HCT116 (cell line): ENCODE measurements around the gene HMCN1. TPM values are rescaled to one million over a fixed set of nuclear protein-coding genes. Genes with fewer than 3 reads are reported as not detected.

ENCODE experiments used
- ATAC-seq: fragments of 200-7000 bp; cut with Tn5 transposase; 2 replicates; pipeline ENCODE4 v1.9.1; 2020; ENCODE audit warnings: mild to moderate bottlenecking, moderate library complexity
- BruUV-seq: library from RNA; stranded (reverse); fragments of 400-500 nt; replicated peaks from 2 replicates; lab custom pipeline; 2021; lab: Mats Ljungman, UMichigan
- CTCF ChIA-PET: fragments of 300-600 bp; sonication (Branson Sonifier 250); formaldehyde crosslinking; loops from one replicate; lab custom pipeline; 2021; ENCODE audit warnings: antibody characterized with exemption; lab: Charles Lee
- POLR2A ChIA-PET: fragments of 300-600, 350-600 bp; sonication (Branson Sonifier 250); formaldehyde crosslinking; loops from one replicate; lab custom pipeline; 2021; ENCODE audit warnings: antibody characterized with exemption; lab: Charles Lee
- RAD21 ChIA-PET, 2 experiments: fragments of 300-600 bp; sonication (Branson Sonifier 250); formaldehyde crosslinking; loops; one replicate each; lab custom pipeline; 2023; ENCODE audit warnings: low total read pairs in 2 of 2; ENCODE audit not compliant: uncharacterized antibody in 2 of 2, unreplicated experiment in 2 of 2, low non-redundant PET in 1 of 2; lab: Charles Lee
- DNase-seq: peaks from one replicate; pipeline ENCODE4 v3.0.0-alpha.2; 2010; ENCODE audit warnings: low read depth, low spot score
- H2AFZ ChIP-seq: fragments of 200-600 bp; shearing (Covaris generic), sonication (generic); 2 replicates; pipeline ENCODE4 v1.6.1; 2017; ENCODE audit warnings: low read depth, mixed run types, mixed read lengths, antibody characterized with exemption, low read length; ENCODE audit not compliant: poor library complexity, severe bottlenecking
- H3K27ac ChIP-seq: 2 replicates; pipeline ENCODE4 v1.5.1; 2012; ENCODE audit warnings: low read depth, low read length
- H3K27me3 ChIP-seq: fragments of 200-600 bp; sonication (generic); 2 replicates; pipeline ENCODE4 v1.6.1; 2016; ENCODE audit warnings: mixed run types, low read length, mixed read lengths; ENCODE audit not compliant: insufficient read depth
- H3K36me3 ChIP-seq, 2 experiments: fragments of 200-500 bp in 1 of 2; fragments of 200-600 bp in 1 of 2; sonication (Bioruptor generic) in 1 of 2; sonication (generic) in 1 of 2; 2 replicates each; pipeline versions ENCODE4 v1.5.1 to v1.6.1; 2014 to 2016; ENCODE audit warnings: low read length in 2 of 2, inconsistent platforms in 1 of 2, mixed read lengths in 1 of 2, mixed run types in 1 of 2; ENCODE audit not compliant: insufficient read depth in 2 of 2, control insufficient read depth in 1 of 2
- H3K4me1 ChIP-seq, 2 experiments: fragments of 200-600 bp in 1 of 2; sonication (generic) in 1 of 2; 2 replicates each; pipeline versions ENCODE4 v1.5.1 to v1.6.1; 2012 to 2017; ENCODE audit warnings: low read length in 2 of 2, inconsistent platforms in 1 of 2, mild to moderate bottlenecking in 1 of 2, mixed read lengths in 1 of 2, mixed run types in 1 of 2, moderate library complexity in 1 of 2; ENCODE audit not compliant: insufficient read depth in 2 of 2, control insufficient read depth in 1 of 2
- H3K4me2 ChIP-seq: fragments of 200-600 bp; sonication (generic); 2 replicates; pipeline ENCODE4 v1.6.1; 2017; ENCODE audit warnings: mixed run types, low read length, mixed read lengths
- H3K4me3 ChIP-seq, 2 experiments: fragments of 200-600 bp in 1 of 2; sonication (generic) in 1 of 2; replicated peaks in 1 of 2; 2 replicates each; pipeline ENCODE4 v1.5.1; 2011 to 2016; ENCODE audit warnings: low read length in 2 of 2, control low read depth in 1 of 2, low read depth in 1 of 2, mild to moderate bottlenecking in 1 of 2, mixed read lengths in 1 of 2, mixed run types in 1 of 2
- H3K79me2 ChIP-seq: fragments of 200-600 bp; sonication (generic); 2 replicates; pipeline ENCODE4 v1.6.1; 2017; ENCODE audit warnings: mild to moderate bottlenecking, mixed run types, low read length, moderate library complexity, mixed read lengths; ENCODE audit not compliant: insufficient read depth
- H3K9ac ChIP-seq: fragments of 200-600 bp; sonication (generic); 2 replicates; pipeline ENCODE4 v1.6.1; 2016; ENCODE audit warnings: low read length, mixed read lengths
- H3K9me2 ChIP-seq: fragments of 200-600 bp; sonication (generic), shearing (Covaris generic); 2 replicates; pipeline ENCODE4 v1.6.1; 2017; ENCODE audit warnings: mixed run types, mild to moderate bottlenecking, moderate library complexity; ENCODE audit not compliant: insufficient read depth
- H3K9me3 ChIP-seq, 2 experiments: fragments of 200-500 bp in 1 of 2; fragments of 200-600 bp in 1 of 2; sonication (Bioruptor generic) in 1 of 2; sonication (generic) in 1 of 2; 2 replicates each; pipeline ENCODE4 v1.6.1; 2014 to 2017; ENCODE audit warnings: low read length in 2 of 2, mixed read lengths in 2 of 2, inconsistent platforms in 1 of 2, low read depth in 1 of 2, mild to moderate bottlenecking in 1 of 2, mixed run types in 1 of 2, moderate library complexity in 1 of 2; ENCODE audit not compliant: control insufficient read depth in 1 of 2, insufficient read depth in 1 of 2
- H4K20me1 ChIP-seq: fragments of 200-600 bp; sonication (generic), shearing (Covaris generic); 2 replicates; pipeline ENCODE4 v1.6.1; 2017; ENCODE audit warnings: mixed run types, mild to moderate bottlenecking, moderate library complexity; ENCODE audit not compliant: insufficient read depth
- CEBPB ChIP-seq: IDR thresholded peaks from 2 replicates; pipeline ENCODE4 v1.6.1; 2012; ENCODE audit warnings: low read depth
- EGR1 ChIP-seq: IDR thresholded peaks from 2 replicates; pipeline ENCODE4 v1.6.1; 2012; ENCODE audit warnings: low read depth
- EZH2phosphoT487 ChIP-seq: fragments of 200-600 bp; IDR thresholded peaks from 2 replicates; pipeline ENCODE4 v1.6.1; 2018; ENCODE audit warnings: antibody characterized with exemption, borderline replicate concordance
- FOSL1 ChIP-seq: IDR thresholded peaks from 2 replicates; pipeline ENCODE4 v1.6.1; 2012; ENCODE audit warnings: low read depth
- JUND ChIP-seq: IDR thresholded peaks from 2 replicates; pipeline ENCODE4 v1.6.1; 2012
- MAX ChIP-seq: IDR thresholded peaks from 2 replicates; pipeline ENCODE4 v1.6.1; 2012
- SRF ChIP-seq: IDR thresholded peaks from 2 replicates; pipeline ENCODE4 v1.6.1; 2012; ENCODE audit warnings: low read depth
- ZNF274 ChIP-seq: fragments of 200-500 bp; sonication (Bioruptor generic); IDR thresholded peaks from 2 replicates; pipeline ENCODE4 v1.6.1; 2014; ENCODE audit warnings: mild to moderate bottlenecking, low read depth, low read length, inconsistent platforms
- intact Hi-C: fragments of 100-400 bp; cut with micrococcal nuclease; formaldehyde crosslinking; loops from 2 replicates; pipeline ENCODE4 v1.10.0; 2022
- total RNA-seq: library from RNA; stranded (reverse); gene quantifications from one replicate; pipeline ENCODE4 v1.2.1, GENCODE V29; 2021; ENCODE audit not compliant: unreplicated experiment
- TF ChIP-seq, protein P1 (sequence below), 3 experiments: fragments of 200-600 bp in 1 of 3; sonication (generic) in 1 of 3; IDR thresholded peaks in 2 of 3; conservative IDR thresholded peaks in 1 of 3; 2 replicates each; pipeline ENCODE4 v1.5.1; 2012 to 2017; ENCODE audit warnings: low read depth in 2 of 3, low read length in 2 of 3, antibody characterized with exemption in 1 of 3, borderline replicate concordance in 1 of 3, control low read depth in 1 of 3, mild to moderate bottlenecking in 1 of 3, mixed read lengths in 1 of 3, mixed run types in 1 of 3, moderate library complexity in 1 of 3; ENCODE audit not compliant: insufficient read depth in 1 of 3
- TF ChIP-seq, protein P2 (sequence below): IDR thresholded peaks from 2 replicates; pipeline ENCODE4 v1.6.1; 2012; ENCODE audit warnings: low read depth

The HMCN1 gene
- total RNA-seq, 1 experiment from 2014 or later: 0.59 TPM

- TF ChIP-seq CEBPB: no peak
- no peak for TF ChIP-seq MAX
- no peaks in the 10 kb centered on the region for H3K79me2 ChIP-seq
- intact Hi-C loops: no loop called here
- H3K9me3 ChIP-seq: no peaks in the 10 kb centered on the region
- RAD21 ChIA-PET: no interaction called here
- H3K9me2 ChIP-seq: no peaks in the 10 kb centered on the region
- CTCF ChIA-PET: no interaction called here
- H3K27ac ChIP-seq: no peak overlapping the region
- POLR2A ChIA-PET: no interaction called here
- H4K20me1 ChIP-seq: no peaks in the 10 kb centered on the region
- H3K4me1 ChIP-seq: no peaks in the 10 kb centered on the region
- ATAC-seq (no peak), DNase-seq (no peak)
- no peaks in the 10 kb centered on the region for H3K36me3 ChIP-seq
- no peaks in the 10 kb centered on the region for H3K27me3 ChIP-seq
- no peak overlapping the region for H2AFZ ChIP-seq
- H3K9ac ChIP-seq: no peak overlapping the region
- no peak overlapping the region for H3K4me2 ChIP-seq
- no TSS peak for BruUV-seq
- no peak overlapping the region for H3K4me3 ChIP-seq
Observed at GRCh38 chr1:186009039-186009737, 275.0 kb downstream of the HMCN1 start.

- Histone ChIP-seq H2AFZ (no peak overlapping the region), H3K9ac (no peak overlapping the region), H3K9me3 (no peaks in the 10 kb centered on the region), H3K36me3 (no peaks in the 10 kb centered on the region), H3K4me1 (no peaks in the 10 kb centered on the region), H3K9me2 (no peaks in the 10 kb centered on the region), H3K27ac (no peak overlapping the region), H4K20me1 (no peaks in the 10 kb centered on the region), H3K27me3 (no peaks in the 10 kb centered on the region), H3K79me2 (no peaks in the 10 kb centered on the region), H3K4me2 (no peak overlapping the region), H3K4me3 (no peak overlapping the region)
- no peak for DNase-seq
- POLR2A ChIA-PET: no interaction called here
- no TSS peak for BruUV-seq
- intact Hi-C loops: no loop called here
- RAD21 ChIA-PET: no interaction called here
- no peak for ATAC-seq
- TF ChIP-seq JUND (no peak), EGR1 (no peak), EZH2phosphoT487 (no peak), SRF (no peak), ZNF274 (no peak), FOSL1 (no peak)
- TF ChIP-seq, protein P1, sequence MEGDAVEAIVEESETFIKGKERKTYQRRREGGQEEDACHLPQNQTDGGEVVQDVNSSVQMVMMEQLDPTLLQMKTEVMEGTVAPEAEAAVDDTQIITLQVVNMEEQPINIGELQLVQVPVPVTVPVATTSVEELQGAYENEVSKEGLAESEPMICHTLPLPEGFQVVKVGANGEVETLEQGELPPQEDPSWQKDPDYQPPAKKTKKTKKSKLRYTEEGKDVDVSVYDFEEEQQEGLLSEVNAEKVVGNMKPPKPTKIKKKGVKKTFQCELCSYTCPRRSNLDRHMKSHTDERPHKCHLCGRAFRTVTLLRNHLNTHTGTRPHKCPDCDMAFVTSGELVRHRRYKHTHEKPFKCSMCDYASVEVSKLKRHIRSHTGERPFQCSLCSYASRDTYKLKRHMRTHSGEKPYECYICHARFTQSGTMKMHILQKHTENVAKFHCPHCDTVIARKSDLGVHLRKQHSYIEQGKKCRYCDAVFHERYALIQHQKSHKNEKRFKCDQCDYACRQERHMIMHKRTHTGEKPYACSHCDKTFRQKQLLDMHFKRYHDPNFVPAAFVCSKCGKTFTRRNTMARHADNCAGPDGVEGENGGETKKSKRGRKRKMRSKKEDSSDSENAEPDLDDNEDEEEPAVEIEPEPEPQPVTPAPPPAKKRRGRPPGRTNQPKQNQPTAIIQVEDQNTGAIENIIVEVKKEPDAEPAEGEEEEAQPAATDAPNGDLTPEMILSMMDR (IDR thresholded peaks at IDR 0.05 in 2 of 3, conservative IDR thresholded peaks at IDR 0.05 in 1 of 3; ENCODE audit: borderline replicate concordance in 1 of 3, insufficient read depth in 1 of 3, low read depth in 2 of 3, low read length in 2 of 3): no peak
- TF ChIP-seq, protein P2, sequence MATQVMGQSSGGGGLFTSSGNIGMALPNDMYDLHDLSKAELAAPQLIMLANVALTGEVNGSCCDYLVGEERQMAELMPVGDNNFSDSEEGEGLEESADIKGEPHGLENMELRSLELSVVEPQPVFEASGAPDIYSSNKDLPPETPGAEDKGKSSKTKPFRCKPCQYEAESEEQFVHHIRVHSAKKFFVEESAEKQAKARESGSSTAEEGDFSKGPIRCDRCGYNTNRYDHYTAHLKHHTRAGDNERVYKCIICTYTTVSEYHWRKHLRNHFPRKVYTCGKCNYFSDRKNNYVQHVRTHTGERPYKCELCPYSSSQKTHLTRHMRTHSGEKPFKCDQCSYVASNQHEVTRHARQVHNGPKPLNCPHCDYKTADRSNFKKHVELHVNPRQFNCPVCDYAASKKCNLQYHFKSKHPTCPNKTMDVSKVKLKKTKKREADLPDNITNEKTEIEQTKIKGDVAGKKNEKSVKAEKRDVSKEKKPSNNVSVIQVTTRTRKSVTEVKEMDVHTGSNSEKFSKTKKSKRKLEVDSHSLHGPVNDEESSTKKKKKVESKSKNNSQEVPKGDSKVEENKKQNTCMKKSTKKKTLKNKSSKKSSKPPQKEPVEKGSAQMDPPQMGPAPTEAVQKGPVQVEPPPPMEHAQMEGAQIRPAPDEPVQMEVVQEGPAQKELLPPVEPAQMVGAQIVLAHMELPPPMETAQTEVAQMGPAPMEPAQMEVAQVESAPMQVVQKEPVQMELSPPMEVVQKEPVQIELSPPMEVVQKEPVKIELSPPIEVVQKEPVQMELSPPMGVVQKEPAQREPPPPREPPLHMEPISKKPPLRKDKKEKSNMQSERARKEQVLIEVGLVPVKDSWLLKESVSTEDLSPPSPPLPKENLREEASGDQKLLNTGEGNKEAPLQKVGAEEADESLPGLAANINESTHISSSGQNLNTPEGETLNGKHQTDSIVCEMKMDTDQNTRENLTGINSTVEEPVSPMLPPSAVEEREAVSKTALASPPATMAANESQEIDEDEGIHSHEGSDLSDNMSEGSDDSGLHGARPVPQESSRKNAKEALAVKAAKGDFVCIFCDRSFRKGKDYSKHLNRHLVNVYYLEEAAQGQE: no peak
- CTCF ChIA-PET: no interaction called here
Observed at GRCh38 chr1:186014370-186015037, 280.3 kb downstream of the HMCN1 start.
